ENCODE data around the gene BPIFA3.

BPIFA3 gene

GRCh38 chr20:33229843-33230242, 12.7 kb downstream of the BPIFA3 start:
- DNase-seq, result peak in 1 of 2 experiments; percentile 22

- no peak for DNase-seq
Measured at GRCh38 chr20:33231237-33231636, 14.1 kb downstream of the BPIFA3 start.

GRCh38 chr20:33232486-33233072, 15.4 kb downstream of the BPIFA3 start:
- no peak for DNase-seq

GRCh38 chr20:33233129-33233774, 16.1 kb downstream of the BPIFA3 start:
- DNase-seq, result no peak

GRCh38 chr20:33234050-33234449, 16.9 kb downstream of the BPIFA3 start:
- DNase-seq, result no peak

GRCh38 chr20:33235696-33236095, 18.5 kb downstream of the BPIFA3 start, which contains the start of gene BPIFA1:
TSS of gene BPIFA1 (plus strand) at chr20:33235996. CDS start at chr20:33237712, 1,716 bp downstream.
- no peak for DNase-seq

- no peak for DNase-seq
Measured at GRCh38 chr20:33236351-33236750, 19.2 kb downstream of the BPIFA3 start.

- DNase-seq, result no peak
Measured at GRCh38 chr20:33237989-33238388, 20.8 kb downstream of the BPIFA3 start.

GRCh38 chr20:33239418-33239817, 22.3 kb downstream of the BPIFA3 start:
- DNase-seq, result no peak

- no peak for DNase-seq
Measured at GRCh38 chr20:33239979-33240736, 23.0 kb downstream of the BPIFA3 start.

- DNase-seq, result no peak
Measured at GRCh38 chr20:33240923-33241322, 23.8 kb downstream of the BPIFA3 start.

- no peak for DNase-seq
Measured at GRCh38 chr20:33242319-33243100, 25.4 kb downstream of the BPIFA3 start.

GRCh38 chr20:33246077-33246476, 28.9 kb downstream of the BPIFA3 start:
- no peak for DNase-seq

- DNase-seq, result no peak
Measured at GRCh38 chr20:33249456-33249855, 32.3 kb downstream of the BPIFA3 start.

- no peak for DNase-seq
Measured at GRCh38 chr20:33250666-33251065, 33.5 kb downstream of the BPIFA3 start.

GRCh38 chr20:33251496-33251895, 34.3 kb downstream of the BPIFA3 start:
- no peak for DNase-seq

- no peak for DNase-seq
Measured at GRCh38 chr20:33252460-33252859, 35.3 kb downstream of the BPIFA3 start.

GRCh38 chr20:33255005-33255404, 37.9 kb downstream of the BPIFA3 start:
- DNase-seq, result no peak

- DNase-seq, result no peak
Measured at GRCh38 chr20:33257237-33257636, 40.1 kb downstream of the BPIFA3 start.

GRCh38 chr20:33259371-33259770, 42.2 kb downstream of the BPIFA3 start:
- no peak for DNase-seq

- no peak for DNase-seq
Measured at GRCh38 chr20:33261465-33261864, 44.3 kb downstream of the BPIFA3 start.

GRCh38 chr20:33262658-33263065, 45.5 kb downstream of the BPIFA3 start:
- DNase-seq, result peak in 1 of 2 experiments; percentile 18

GRCh38 chr20:33263784-33264183, 46.6 kb downstream of the BPIFA3 start:
- no peak for DNase-seq
